Measurements from ENCODE around the gene KCNIP1. TPM values are rescaled to one million over a fixed set of nuclear protein-coding genes. Genes with fewer than 3 reads are reported as not detected.

KCNIP1 gene
- total RNA-seq, 1 donor from 2014 or later: not detected

- no peak for DNase-seq (ENCODE audit: low read depth, low spot score)
Observed at GRCh38 chr5:170562875-170563228, 59.0 kb downstream of the KCNIP1 start.

GRCh38 chr5:170563824-170564567 is 60.2 kb downstream of the KCNIP1 start:
- no peak for DNase-seq (ENCODE audit: low read depth, low spot score)

GRCh38 chr5:170565072-170565471 is 61.3 kb downstream of the KCNIP1 start:
- no peak for DNase-seq (ENCODE audit: low read depth, low spot score)

DNA sequence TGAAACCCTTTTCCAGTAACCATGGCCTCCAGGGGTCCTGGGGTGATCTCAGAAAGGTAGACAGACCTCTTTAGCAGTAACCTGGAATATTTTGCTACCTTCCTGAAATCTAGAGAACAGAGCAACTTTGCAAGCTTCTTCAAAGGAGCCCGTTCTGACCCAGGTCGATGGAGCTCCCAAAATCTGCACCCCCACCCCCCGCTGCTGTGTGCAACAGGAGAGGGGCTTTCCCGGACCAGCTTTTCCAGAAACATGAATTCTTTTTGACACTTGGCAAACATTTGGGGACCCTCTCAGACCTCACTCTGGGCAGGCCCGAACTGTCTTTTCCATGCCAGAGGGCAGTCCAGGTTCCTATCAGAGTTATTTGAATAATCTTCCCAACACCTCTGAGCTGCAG is 65.3 kb downstream of the KCNIP1 start:
- no peak for DNase-seq (ENCODE audit: low read depth, low spot score)

- no peak for DNase-seq (ENCODE audit: low read depth, low spot score)
Observed at GRCh38 chr5:170570476-170570875, 66.7 kb downstream of the KCNIP1 start.

DNA sequence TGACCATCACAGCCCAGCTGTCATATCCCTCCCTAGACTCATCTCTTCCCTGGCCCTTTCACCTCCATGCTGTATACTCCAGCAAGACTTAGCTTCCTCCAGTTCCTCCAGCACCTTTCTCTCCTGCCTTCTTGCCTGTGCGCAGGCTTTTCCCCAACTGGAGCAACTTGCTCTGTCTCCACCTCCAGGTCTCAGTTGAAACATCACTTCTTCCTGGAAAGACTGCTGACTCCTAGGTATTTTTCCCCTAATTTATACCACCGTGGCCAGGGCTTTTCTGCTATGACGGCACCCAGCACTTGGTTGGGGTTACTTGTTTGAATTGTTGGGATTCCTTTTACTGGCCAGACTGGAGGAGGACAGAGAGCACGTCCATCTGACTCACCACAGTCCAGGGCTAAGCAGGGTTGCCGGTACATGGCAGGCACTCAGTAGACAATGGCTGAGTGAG is 67.5 kb downstream of the KCNIP1 start:
- DNase-seq (ENCODE audit: low read depth, low spot score): no peak

- DNase-seq (ENCODE audit: low read depth, low spot score): peak; percentile 39
Observed at GRCh38 chr5:170571875-170572852, 68.3 kb downstream of the KCNIP1 start.

DNA sequence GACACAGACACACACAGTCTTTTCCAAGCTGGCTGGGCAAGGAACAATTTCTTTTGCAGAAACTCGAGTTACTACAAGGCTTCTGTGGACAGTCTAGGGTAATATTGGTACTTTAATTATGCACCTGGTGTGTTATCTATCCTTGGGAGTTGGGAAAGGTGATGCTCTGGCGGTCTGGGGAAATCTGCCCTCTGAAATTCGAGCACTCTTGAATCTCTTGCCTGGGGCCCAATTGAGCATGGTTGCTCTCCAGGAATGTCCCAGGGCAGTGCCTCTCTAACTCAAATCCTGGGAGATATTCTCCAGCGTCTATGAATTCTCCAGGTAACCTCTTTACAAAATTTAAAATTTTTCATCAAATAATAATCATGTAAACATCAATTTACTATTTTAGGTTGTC is 69.3 kb downstream of the KCNIP1 start:
- no peak for DNase-seq (ENCODE audit: low read depth, low spot score)

DNA sequence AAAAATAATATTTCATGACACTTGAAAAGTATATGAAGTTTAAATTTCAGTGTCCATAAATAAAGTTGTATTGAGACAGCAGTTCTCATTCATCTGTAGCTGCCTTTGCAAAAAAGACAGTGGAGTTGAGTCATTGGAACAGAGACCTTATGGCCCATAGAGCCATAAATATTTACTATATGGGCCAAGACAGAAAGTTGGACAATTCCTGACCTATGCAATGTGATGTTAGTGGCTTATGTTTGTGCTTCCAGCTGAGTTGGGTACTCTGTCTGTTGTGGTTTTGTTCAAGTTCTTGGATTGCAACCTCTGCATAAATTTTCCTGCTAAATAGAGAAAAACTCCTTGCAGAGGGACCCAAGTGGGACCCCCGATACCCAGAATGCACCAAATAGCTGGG is 69.8 kb downstream of the KCNIP1 start:
- no peak for DNase-seq (ENCODE audit: low read depth, low spot score)

DNA sequence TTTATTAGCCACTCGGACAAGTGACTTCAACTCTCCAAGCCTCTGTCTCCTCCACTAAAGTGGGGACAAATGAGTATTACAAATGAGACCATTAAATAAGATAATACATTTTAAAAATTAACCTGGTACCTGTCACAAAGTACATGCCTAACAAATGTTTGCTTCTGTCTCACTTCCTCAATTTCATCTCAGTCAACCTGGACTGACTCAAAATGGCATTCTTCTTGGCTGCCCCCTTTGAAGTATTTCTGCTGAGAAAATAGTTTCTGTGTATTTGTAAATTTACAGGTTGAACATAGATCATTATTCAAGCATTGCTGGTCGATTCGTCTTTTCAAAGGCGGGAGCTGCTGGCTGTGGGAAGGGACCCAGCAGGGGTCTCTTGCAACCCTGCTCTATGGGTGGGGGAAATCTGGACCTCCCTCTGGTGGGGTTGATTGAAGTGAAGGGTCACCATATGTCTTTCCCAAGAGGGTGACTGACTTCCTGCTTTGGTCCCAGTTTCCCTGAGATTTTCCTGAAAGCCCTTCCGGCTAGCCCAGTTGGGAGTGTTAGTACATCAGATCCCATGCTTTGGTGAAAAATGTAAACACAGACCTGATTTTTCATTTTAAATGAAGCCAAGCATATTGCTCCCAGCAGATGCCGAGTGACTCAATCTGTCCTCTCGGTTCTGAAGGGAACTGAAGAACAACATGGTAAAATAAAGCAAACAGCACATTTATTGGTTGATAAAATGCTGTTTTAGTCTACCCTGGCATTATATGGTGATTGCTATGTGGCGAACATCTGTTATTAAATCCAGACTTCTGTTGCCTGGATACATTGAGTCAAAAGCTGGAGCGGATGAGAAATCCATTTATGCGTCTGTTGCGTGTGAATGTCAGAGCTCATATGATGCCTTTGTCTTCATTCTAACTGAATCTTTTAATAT is 73.0 kb downstream of the KCNIP1 start:
- DNase-seq (ENCODE audit: low read depth, low spot score): no peak

- DNase-seq (ENCODE audit: low read depth, low spot score): no peak
Observed at GRCh38 chr5:170579601-170580000, 75.8 kb downstream of the KCNIP1 start.

GRCh38 chr5:170581211-170581610 is 77.4 kb downstream of the KCNIP1 start:
- DNase-seq (ENCODE audit: low read depth, low spot score): no peak

DNA sequence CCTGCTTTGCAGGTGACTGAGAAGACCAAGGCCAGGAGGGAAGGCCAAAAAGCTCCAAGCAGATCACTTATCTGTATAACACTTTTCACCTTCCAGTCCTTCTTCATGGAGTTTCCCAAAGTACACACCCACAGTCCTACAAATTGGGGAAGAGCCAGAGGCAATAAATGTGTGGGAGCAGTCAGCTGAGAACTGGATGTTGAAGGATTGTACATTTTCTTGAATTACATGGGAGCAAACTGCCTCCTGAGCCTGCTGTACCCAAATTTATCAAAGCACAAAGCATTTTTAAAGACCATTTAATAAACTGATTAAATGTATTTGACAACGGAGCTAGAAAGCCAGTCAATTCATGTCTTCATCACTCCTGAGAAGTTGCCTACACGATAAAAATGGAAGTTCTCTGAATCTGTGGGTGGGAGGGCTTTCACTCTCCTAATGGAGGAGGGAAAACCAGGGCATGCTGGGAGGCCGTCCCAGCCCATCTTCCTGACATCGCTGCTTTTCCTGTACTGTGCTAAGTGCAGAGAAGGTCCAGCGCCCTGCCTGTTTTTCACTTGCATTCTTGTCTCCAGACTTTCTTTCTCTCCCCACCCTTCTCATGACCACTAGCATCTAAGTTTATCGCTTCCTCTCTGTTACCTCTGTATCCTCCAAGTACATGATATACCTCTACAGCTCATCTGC is 79.0 kb downstream of the KCNIP1 start:
- DNase-seq (ENCODE audit: low read depth, low spot score): no peak

GRCh38 chr5:170584003-170584402 is 80.2 kb downstream of the KCNIP1 start:
- no peak for DNase-seq (ENCODE audit: low read depth, low spot score)

DNA sequence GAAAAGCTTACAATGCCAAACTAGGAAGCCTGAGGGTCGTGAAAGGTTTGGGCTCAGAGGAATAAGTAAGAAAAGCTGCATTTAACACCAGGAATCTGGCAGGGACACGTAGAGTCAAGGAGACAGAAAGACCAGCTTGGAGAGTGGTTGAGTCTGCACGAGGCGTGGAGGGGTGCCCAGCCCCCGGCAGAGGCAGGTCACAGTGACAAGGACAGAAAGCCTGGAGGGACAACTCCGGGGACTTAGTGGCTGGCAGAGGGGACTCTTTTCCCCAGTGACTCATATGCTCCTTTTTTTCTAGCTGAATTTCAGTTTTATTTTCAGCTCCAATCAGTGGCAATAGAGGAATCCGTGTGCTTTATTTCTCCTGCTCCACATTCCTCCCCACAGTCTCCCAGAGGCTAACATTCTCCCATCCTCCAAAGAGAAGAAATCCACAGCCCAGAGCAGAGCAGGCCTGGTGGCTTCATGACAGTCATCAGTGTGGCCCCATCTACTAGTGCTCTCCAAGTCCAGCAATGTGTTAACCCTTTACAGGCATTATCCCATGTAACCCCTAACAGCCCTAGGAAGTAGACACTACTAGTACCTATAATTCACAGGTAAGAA is 80.7 kb downstream of the KCNIP1 start:
- no peak for DNase-seq (ENCODE audit: low read depth, low spot score)

GRCh38 chr5:170585273-170585948 is 81.6 kb downstream of the KCNIP1 start:
- no peak for DNase-seq (ENCODE audit: low read depth, low spot score)

GRCh38 chr5:170587808-170588207 is 84.0 kb downstream of the KCNIP1 start:
- DNase-seq (ENCODE audit: low read depth, low spot score): no peak

GRCh38 chr5:170589643-170590042 is 85.8 kb downstream of the KCNIP1 start:
- no peak for DNase-seq (ENCODE audit: low read depth, low spot score)

GRCh38 chr5:170590566-170590965 is 86.7 kb downstream of the KCNIP1 start:
- DNase-seq (ENCODE audit: low read depth, low spot score): no peak

DNA sequence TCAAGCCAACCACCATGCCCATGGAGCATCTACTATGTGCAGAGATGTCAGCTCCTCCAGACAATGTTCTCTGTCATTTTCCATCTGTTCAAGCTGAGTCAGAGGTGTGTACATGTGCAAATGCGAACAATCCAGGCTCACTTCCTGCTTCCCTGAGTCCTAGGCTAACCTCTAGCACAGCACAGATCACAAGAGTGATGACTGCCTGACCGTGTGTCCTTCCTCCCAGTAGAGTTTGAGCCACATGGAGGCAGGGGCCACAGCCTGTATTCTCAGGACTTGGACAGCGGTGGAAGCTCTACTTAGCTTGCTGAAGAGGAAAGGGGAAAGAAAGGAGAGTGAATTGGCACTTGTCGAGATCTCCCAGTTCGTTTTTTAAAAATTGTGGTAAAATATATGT is 87.2 kb downstream of the KCNIP1 start:
- no peak for DNase-seq (ENCODE audit: low read depth, low spot score)

Measured in pulmonary artery endothelial cell (primary cell).